Activated CD8-positive, alpha-beta memory T cell treated with anti-CD3 and anti-CD28 coated beads for 24 hours (primary cell): ENCODE data around the gene SIK2.
A peak's percentile ranks its signal among the peaks of the same experiment; 100 is the strongest.

Experiments used
- DNase-seq: peaks from one replicate; pipeline ENCODE4 v3.0.0-alpha.2; 2020

SIK2 gene

DNA sequence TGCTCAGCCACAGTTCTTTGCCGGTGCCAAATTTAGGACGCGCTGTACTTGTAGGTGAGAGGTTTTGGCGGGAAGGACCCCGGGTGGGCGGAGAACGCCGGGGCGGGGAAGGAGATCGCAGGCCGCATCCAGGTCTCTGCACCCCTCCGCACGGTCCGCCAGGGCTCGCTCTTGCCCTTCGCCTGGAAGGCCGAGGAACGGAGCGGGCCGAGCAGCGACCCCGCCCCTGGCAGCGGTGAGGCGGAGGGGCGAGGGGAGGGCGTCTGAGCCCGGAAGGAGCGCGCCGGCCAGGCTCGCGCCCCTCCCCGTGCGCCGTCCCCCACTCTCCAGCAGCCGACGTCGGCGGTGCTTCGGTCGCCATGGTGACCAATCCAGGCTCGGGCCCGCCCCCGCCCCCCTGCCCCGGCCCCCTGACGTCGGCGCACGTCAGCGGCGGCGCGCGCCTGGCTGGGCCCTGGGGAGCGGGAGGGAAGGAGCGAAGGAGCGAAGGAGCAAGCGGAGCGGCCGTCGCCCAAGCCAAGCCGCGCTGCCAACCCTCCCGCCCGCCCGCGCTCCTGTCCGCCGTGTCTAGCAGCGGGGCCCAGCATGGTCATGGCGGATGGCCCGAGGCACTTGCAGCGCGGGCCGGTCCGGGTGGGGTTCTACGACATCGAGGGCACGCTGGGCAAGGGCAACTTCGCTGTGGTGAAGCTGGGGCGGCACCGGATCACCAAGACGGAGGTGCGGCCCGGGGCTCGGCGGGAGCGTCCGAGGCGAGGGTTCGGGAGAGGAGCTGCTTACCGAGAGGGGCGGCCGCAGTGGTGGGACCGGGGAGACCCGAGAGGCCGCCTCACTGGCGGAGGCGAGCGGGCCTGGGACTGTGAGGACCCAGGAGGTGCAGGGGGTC lies at the start of gene SIK2:
Gene SIK2, plus strand, starts transcription at position 471 of the 886 bp plus-strand sequence. Its CDS starts 115 bp downstream, at position 586.
- peak; percentile 92 for DNase-seq

DNA sequence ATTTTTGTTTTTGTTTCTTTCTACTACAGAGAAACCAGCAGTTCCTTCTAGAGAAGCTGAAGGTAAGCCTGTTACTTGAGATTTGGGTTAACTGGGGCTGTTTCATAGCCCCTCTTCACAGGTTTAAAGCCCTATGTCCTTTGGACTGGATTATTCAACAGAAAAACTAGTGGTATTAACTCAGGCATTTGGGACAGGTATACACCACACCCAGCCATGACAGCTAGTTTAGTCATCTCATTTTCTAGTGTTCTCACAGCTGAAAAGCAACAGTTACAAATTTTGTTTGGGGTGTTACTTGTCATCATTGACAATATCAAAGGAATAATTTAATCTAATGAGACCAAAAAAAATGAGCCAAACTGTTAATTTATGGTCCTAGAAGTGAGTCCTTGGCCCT lies 47.7 kb upstream of the SIK2 start:
- no peak for DNase-seq

DNA sequence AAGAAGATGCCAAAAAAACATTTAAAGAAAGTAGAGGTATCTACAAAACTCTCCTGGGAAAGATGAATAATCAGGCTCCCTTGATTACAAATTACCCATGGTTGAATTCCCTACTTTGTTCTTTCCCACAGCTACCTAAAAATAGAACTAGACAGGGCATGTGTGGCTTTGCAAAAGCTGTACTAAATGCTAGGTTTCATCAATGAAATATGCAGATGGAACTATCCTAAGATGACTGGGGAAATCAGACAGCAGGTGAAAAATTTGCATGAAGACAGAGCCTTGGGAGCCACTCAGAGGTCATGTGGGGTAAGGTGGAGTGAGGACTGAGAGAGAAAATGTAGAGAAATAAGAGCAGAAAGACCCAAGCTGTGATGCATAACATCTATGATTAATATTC lies 47.0 kb upstream of the SIK2 start:
- no peak for DNase-seq

DNA sequence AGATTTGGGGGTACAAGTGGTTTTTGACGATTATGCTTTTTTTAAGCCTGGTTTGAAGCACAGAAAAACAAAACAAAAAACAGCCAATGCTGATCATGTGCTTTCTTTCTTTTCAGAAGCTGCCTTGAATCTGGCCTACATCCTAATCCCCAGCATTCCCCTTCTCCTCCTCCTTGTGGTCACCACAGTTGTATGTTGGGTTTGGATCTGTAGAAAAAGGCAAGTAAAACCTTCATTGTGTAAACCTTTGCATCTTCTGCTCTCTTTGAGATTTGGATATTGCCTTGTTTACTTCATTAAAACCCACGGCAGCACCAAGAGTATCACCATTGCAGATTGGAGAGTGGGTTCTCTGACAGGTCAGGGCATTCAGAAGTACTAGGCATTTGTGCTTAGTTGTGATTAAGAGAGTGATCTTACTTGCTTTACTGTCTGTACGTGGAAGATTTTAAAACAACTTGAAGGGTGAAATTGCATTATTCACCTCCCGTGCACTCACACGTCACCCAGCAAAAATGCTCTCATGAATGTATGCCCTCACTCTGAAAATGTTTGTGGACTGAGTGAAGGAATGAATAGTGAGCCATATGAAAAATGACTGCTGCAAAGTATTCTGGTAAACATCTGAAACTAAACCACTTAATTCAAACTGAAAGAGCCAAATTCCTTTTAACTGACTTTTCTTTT lies 44.7 kb upstream of the SIK2 start:
- no peak for DNase-seq

DNA sequence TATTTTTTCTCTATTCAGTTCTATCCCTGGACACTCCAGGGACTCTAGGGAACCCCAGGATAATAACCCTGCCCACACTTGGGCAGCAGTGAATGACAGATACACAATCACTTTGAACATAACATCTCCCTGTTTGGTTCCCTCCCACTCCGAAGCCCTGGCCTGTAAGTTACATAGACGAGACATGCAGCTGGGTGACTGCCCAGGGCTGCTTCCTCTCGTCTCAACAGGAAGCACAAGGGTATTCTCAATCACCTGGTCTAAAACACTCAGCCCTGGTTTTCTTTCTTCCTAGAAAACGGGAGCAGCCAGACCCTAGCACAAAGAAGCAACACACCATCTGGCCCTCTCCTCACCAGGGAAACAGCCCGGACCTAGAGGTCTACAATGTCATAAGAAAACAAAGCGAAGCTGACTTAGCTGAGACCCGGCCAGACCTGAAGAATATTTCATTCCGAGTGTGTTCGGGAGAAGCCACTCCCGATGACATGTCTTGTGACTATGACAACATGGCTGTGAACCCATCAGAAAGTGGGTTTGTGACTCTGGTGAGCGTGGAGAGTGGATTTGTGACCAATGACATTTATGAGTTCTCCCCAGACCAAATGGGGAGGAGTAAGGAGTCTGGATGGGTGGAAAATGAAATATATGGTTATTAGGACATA lies 42.3 kb upstream of the SIK2 start:
- no peak for DNase-seq

DNA sequence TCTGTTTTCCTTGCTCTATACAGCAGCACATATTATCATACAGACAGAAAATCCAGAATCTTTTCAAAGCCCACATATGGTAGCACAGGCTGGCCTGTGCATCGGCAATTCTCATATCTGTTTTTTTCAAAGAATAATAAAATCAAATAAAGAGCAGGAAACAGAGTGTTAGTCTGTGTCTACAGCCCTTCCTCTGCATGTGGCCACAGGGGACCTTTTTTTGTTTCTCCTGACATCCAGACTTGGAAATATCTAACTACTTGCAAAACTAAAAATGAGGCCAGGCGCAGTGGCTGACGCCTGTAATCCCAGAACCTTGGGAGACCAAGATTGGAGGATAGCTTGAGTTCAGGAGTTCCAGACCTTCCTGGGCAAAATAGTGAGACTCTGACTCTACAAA lies 41.4 kb upstream of the SIK2 start:
- no peak for DNase-seq

DNA sequence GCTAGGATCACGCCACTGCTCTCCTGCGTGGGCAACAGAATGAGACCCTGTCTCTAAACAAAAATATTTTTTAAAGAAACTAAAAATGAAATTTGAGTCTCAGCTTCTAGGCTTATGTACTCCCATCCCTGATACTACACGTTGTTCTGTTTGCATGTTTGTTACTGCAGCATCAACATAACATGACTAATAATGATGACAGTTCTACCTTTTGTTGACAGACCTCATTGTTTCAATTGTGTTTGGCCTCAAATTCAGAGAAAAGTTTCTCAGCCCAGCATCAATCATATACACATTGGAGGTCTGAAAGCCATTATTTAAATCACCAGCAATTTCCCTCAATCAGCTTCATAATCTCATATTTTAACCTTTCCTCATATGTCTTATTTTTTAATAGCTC lies 40.9 kb upstream of the SIK2 start:
- DNase-seq, result no peak

DNA sequence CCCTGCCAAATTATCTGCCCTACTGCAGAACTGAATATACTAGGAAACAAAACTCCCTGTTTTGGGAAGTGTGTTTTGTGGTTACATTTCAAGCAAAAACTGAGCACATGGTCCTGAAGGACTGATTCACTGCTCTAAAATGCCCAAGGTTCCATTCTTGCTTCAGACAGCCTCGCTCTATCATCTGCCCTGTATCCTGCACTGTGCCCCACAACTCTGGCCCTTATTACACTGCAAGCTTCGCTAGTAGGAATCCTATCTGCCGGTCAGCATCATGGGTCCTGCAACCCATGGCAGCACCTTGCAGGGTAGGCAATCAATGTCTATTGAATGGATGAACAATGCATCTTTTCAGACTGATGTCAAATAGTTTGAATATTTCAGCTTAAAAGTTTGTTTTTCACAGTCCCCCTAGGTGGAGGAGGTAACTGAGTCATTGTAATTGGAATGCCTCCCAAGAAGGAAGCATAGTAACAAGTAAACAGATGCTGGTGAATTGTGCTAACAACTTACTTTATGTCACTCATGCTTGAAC lies 40.4 kb upstream of the SIK2 start:
- no peak for DNase-seq

DNA sequence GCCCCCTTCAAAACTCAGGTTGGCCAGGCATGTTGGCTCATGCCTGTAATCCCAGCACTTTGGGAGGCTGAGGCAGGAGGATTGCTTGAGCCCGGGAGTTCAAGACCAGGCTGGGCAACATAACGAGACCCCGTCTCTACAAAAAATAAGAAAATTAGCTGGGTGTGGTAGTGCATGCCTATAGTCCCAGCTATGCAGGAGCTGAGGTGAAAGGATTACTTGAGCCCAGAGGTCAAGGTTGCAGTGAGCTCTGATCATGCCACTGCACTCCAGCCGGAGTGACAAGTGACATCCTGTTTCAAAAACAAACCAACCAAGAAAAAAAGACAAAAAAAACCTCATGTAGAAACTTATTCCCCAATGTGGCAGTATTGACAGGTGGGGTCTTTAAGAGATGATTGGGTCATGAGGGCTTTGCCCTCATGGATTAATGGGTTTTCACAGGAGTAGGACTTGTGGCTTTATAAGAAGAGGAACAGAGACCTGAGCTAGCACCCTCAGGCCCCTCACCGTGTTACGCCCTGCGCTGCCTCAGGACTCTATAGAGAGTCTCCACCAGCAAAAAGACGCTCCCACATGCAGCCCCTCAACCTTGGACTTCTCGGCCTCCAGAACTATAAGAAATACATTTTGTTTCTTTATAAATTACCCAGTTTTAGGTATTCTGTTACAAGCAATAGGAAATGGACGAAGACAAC lies 39.4 kb upstream of the SIK2 start:
- DNase-seq, result no peak

DNA sequence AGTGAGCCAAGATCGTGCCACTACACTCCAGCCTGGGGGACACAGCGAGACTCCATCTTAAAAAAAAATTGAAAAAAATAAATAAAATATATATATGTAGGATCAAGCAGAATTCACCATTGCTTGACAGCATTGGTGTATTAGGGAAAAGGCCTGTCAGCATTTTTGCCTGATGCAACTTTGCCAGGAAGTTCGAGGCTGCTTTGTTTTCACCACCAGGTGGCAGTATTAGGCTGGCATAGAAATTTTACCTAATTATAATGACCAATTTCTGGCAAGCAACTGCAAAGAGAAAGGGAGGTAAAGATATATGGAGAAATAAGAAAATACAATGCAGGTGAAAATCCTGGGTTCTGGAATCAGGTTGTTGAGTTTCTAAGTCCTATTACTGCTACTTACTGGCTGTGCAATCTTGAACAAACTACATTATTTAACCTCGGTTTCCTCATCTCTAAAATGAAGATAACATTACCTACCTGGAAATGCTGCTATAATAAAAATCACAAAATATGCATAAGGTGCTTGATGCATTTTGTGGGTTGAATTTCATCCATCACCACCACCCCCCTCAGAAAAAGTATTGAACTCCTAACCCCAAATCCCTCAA lies 37.0 kb upstream of the SIK2 start:
- DNase-seq, result peak; percentile 78

DNA sequence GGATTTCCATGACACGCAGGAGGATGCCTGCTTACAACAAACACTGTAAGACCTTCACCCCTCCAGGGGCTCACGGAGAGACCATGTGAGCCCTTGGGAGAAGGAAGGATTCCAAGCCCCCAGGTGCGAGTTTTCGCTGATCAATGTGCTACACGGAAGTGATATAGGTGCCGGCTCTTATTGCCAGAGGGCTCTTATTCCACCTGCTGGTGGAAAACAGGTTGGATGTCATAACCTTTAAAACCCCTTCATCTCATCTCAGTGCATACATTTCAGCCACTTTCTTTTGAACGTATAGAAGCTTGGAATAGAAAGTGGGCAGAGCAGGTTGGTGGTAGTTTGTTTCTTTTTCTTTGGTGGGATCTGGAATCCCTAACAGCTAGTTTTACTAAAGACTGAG lies 35.9 kb upstream of the SIK2 start:
- DNase-seq, result no peak

DNA sequence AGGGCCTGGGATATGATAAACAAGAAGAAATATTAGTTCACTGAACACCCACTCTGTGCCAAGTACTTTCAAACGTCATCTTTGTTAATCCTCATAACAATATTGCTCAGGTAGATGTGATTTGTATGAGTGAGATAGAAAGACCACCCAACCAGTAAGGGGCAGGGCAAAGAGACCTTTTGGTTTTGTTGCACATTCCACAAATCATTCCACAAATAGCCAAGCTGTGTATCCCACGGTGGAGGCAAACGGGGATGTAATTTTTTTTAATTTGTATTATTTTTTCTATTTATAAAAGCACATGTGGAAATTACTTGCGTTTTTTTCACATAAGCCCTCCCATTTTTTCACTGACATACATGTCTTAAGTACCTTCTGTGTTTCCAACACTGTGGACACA lies 32.8 kb upstream of the SIK2 start:
- no peak for DNase-seq

DNA sequence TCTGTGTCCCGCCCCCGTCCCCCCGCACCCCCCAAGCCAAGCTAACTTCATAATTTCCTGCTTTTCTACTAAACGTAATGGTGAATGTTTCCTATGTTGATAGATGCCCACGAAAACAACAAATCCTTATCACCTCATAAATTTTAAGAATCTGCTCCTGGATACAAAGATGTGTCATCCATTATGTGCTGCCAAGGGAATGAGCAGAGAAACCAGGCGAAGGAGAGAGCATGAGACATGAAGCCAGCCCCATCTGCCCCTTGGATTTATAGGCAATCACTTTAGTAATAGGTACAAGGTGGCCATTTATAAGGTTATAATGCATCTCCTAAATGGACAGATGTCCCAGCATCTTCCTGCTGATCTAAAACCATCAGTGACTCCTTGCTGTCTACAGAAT lies 31.5 kb upstream of the SIK2 start:
- no peak for DNase-seq

DNA sequence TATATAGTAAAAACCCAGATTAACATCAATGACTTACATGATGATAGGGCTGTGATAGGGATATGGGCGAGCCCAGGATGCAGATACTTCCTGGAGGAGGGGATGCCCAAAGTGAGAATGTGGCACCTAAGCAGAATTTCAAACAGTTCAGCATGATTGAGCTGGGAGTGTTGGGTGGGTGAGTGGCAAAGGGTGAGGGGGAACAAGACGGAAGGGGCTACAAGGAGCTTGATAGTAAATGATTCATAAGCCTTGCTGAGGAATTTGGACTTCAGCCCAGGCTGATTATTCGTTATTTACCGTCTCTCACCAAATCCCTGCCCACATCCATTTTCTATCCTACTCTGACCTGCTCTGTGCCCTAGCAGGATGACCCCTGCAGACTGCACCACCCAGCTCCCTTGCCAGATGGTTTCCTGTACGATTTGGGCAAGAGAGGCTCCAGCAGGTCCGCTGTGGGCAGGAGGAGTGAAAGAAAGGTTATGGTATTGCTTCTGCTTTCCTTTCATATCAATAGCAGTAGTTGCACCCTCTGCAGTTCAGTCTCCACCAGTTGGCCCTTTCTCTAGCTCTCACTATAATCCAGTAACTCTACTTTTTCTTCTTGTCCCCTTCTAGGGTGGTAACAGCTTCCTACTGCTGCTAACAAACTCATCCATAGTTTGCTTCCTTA lies 30.3 kb upstream of the SIK2 start:
- no peak for DNase-seq

DNA sequence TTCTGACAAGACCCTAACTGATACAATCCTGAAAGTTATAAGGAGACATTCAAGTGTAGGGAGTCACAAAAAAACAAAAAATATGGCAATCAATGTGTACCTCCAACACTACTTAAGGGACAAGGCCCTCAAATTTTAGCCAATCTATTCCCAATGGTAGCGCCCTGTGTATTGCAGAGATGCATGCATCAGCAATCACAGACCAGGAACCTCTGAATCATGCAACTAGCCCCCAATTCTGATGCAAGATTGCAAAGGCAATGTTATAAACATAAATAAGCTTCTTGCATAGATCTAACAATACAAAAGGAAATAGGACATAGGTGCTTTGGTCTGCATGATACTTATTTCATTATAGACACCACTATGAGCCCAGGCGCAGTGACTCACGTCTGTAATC lies 29.7 kb upstream of the SIK2 start:
- no peak for DNase-seq

DNA sequence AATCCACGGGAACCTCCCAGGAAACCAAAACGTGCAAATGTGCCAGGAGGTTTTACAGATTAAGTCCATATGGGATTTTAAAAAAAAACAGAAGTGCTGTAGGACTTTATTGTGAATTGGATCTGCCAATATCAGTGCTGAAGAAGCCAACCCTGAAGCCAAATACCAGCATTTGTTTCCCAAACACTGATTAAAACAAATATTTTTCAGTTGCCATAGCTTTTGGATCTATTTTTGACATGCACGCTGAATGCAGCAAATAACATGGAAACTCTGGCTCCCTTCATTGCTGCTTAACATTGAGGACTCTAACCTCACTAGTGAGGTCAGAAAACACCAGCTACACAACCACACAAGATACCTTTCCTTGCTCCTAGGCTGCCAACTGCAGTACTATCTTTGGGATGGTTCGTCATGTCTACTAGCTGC lies 28.4 kb upstream of the SIK2 start:
- no peak for DNase-seq

DNA sequence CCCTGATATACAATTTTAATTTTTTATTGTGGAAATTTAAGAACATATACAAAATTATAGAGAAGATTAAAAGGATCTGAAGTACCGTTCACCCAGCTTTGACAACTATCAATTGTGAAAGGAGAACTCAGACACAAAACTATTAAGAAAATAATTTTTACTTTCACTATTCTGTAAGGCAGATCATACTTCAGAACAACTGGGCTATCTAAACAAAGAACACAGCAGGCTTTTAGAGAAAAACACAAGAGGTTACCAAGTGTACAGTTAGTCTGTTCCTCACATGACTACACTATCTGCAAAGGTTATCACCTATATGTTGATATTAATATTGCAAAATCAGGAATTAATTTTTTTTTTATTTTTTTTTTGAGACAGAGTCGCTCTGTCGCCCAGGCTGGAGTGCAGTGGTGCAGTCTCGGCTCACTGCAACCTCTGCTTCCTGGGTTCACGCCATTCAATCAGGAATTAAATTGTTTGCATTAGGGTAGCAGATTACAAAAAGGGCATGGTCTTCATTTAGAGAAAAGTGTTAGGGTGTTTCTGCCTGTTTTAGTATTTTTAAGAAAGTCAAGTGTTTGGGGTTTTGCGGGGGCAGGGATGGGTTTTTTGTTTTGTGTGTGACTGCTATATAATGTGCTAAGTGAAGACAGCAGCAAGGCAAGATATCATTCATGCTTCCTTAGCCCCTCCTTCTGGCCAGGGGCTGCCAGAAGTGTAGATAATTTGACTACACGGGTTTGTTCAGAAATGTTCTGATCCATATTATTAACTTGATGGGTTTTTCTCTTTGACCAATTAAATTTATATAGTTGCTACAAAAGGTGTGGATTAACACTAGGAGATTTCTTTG lies 27.6 kb upstream of the SIK2 start:
- DNase-seq, result no peak

DNA sequence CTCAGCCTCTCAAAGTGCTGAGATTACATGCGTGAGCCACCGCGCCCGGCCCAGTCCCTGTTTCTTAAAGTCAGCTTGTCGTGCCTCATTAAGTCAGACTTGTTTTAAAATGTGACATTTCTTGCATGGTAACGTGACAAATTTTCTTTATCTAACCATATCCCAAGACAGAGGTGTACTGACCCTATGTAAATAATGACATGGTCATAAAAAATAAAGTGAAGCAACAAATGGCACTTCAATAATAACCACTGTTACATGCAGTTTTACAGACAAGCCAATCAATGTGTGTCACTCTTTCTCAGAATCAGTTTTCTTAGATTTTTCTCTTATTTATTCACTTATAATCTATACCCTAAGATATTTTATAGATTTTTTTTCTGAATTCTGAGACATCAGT lies 26.5 kb upstream of the SIK2 start:
- no peak for DNase-seq

DNA sequence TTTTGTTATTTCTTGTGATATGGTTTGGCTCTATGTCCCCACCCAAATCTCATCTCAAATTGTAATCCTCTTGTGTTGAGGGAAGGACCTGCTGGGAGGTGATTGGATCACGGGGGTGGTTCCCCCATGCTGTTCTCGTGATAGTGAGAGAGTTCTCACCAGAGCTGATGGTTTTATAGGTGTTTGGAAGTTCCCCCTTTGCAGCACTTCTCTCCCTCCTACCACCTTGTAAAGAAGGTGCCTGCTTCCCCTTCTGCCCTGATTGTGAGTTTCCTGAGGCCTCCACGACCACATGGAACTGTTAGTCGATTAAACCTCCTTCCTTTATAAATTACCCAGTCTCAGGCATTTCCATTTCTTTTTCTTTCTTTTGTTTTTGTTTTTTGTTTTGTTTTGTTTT lies 24.4 kb upstream of the SIK2 start:
- no peak for DNase-seq

DNA sequence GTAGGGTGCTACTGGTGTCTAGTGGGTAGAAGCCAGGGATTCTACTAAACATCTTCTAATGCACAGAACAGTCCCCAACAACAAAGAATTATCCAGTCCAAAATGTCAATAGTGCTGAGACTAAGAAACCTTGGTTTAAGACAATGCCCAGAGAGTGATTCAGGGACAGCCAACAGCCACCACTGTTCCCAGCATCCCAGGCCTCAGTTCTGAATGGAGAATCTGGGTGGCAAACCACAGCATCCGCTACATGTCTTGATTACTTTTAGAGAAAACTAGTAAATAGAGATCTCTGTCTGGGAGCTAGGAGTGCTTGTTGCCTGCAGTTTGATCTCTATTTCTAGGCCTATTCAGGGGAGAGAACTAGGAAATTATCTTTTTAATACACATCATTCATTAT lies 20.9 kb upstream of the SIK2 start:
- DNase-seq, result no peak

DNA sequence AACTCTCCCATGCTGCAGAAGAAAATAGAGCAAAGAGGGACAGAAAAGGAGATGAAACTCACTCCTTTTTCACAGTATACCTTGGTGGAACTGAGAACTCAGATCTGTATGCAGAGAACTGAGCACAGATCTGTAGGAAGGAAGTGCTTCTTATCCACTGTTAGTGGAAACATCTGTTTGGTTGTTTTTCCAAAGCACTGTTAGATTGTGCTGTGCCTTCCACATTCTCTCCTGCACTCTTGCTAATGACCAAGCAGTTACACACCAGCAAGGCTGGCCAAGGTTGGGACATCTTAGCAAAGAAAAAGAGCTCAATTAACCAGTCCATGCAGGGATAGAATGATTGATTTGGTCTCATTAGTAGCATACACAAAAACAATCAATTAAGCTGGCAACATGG lies 20.1 kb upstream of the SIK2 start:
- no peak for DNase-seq
